IPS-NIHi11 (cell line): ENCODE data around the gene GRM5.
A peak's percentile ranks its signal among the peaks of the same experiment; 100 is the strongest.
"Not testable (repeated sequence)": the region's sequence is repeated elsewhere in the genome, so short reads cannot be mapped to it uniquely, and the experiment has no call there.

ENCODE experiments used
- DNase-seq: peaks from one replicate; pipeline ENCODE4 v3.0.0; 2012; ENCODE audit warnings: mixed read lengths, low spot score

GRM5 gene

GRCh38 chr11:89065651-89066201 is at the start of gene GRM5:
Gene GRM5 (minus strand): TSS chr11:89065982. CDS start chr11:89047872, 18,110 bp downstream.
- DNase-seq = peak; percentile 21

GRCh38 chr11:89097956-89098355 is 32.2 kb upstream of the GRM5 start:
- peak; percentile 3 for DNase-seq

GRCh38 chr11:89093806-89094205 is 28.0 kb upstream of the GRM5 start:
- DNase-seq = not testable (repeated sequence)

- not testable (repeated sequence) for DNase-seq
Observed at GRCh38 chr11:89084951-89085350, 19.2 kb upstream of the GRM5 start.

GRCh38 chr11:89070911-89071310 is 5.1 kb upstream of the GRM5 start:
- DNase-seq = not testable (repeated sequence)

GRCh38 chr11:89067264-89067663 is 1.5 kb upstream of the GRM5 start:
- DNase-seq = no peak

GRCh38 chr11:89065066-89065465 is 716 bp downstream of the GRM5 start:
- no peak for DNase-seq

GRCh38 chr11:89063481-89063951 is 2.3 kb downstream of the GRM5 start:
- not testable (repeated sequence) for DNase-seq

- not testable (repeated sequence) for DNase-seq
Observed at GRCh38 chr11:89062771-89063298, 2.9 kb downstream of the GRM5 start.

- not testable (repeated sequence) for DNase-seq
Observed at GRCh38 chr11:89061839-89062238, 3.9 kb downstream of the GRM5 start.

GRCh38 chr11:89057406-89057805 is 8.4 kb downstream of the GRM5 start:
- not testable (repeated sequence) for DNase-seq

- no peak for DNase-seq
Observed at GRCh38 chr11:89052220-89052619, 13.6 kb downstream of the GRM5 start.

- DNase-seq = not testable (repeated sequence)
Observed at GRCh38 chr11:89047159-89047558, 18.6 kb downstream of the GRM5 start.

GRCh38 chr11:89043861-89044588 is 21.8 kb downstream of the GRM5 start:
- not testable (repeated sequence) for DNase-seq

GRCh38 chr11:89029671-89030070 is 36.1 kb downstream of the GRM5 start:
- DNase-seq = not testable (repeated sequence)

- DNase-seq = no peak
Observed at GRCh38 chr11:89021339-89021738, 44.4 kb downstream of the GRM5 start.

- not testable (repeated sequence) for DNase-seq
Observed at GRCh38 chr11:89019827-89020547, 45.8 kb downstream of the GRM5 start.

- DNase-seq = no peak
Observed at GRCh38 chr11:89016214-89016613, 49.6 kb downstream of the GRM5 start.

- DNase-seq = no peak
Observed at GRCh38 chr11:89015614-89016013, 50.2 kb downstream of the GRM5 start.

- not testable (repeated sequence) for DNase-seq
Observed at GRCh38 chr11:89000852-89001251, 64.9 kb downstream of the GRM5 start.

- no peak for DNase-seq
Observed at GRCh38 chr11:88979641-88980040, 86.1 kb downstream of the GRM5 start.

GRCh38 chr11:88978992-88979391 is 86.8 kb downstream of the GRM5 start:
- not testable (repeated sequence) for DNase-seq

GRCh38 chr11:88975441-88975840 is 90.3 kb downstream of the GRM5 start:
- not testable (repeated sequence) for DNase-seq
